HG03064 (cell line): ENCODE results near the gene MACROD2.

Source experiments
- ATAC-seq: cut with Tn5 transposase; IDR thresholded peaks from one replicate; pipeline ENCODE4 v1.9.1; 2021; ENCODE audit warnings: low read depth; ENCODE audit not compliant: unreplicated experiment

MACROD2 gene

GRCh38 chr20:15399781-15400180, 1404.5 kb downstream of the MACROD2 start:
- no peak for ATAC-seq

GRCh38 chr20:15406072-15406471, 1410.8 kb downstream of the MACROD2 start:
- no peak for ATAC-seq

GRCh38 chr20:15411781-15412180, 1416.5 kb downstream of the MACROD2 start:
- ATAC-seq, result no peak

- ATAC-seq, result no peak
Observed at GRCh38 chr20:15415908-15416307, 1420.6 kb downstream of the MACROD2 start.

- ATAC-seq, result no peak
Observed at GRCh38 chr20:15419856-15420255, 1424.5 kb downstream of the MACROD2 start.

DNA sequence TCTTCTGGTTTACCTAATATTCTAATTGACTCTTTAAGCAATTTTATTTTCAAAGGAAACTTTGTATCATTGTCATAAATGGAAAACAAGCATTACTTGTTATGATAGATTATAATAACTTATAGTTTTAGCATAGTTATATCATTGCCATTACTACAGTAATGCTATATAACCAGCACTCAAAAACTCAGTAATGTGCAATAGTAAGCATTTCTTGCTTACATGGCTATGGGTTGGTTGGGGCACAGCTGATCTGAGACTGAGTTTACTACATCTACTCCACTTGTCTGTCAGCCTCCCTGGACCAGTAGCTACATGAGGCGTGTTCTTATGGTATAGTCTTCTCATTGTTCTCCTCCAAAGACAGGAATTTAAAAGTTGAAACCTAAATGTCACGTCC, 1427.7 kb downstream of the MACROD2 start:
- no peak for ATAC-seq

- ATAC-seq, result no peak
Observed at GRCh38 chr20:15439551-15439950, 1444.2 kb downstream of the MACROD2 start.

GRCh38 chr20:15440049-15440820, 1444.9 kb downstream of the MACROD2 start:
- ATAC-seq, result no peak

GRCh38 chr20:15445056-15445840, 1449.9 kb downstream of the MACROD2 start:
- ATAC-seq, result no peak

DNA sequence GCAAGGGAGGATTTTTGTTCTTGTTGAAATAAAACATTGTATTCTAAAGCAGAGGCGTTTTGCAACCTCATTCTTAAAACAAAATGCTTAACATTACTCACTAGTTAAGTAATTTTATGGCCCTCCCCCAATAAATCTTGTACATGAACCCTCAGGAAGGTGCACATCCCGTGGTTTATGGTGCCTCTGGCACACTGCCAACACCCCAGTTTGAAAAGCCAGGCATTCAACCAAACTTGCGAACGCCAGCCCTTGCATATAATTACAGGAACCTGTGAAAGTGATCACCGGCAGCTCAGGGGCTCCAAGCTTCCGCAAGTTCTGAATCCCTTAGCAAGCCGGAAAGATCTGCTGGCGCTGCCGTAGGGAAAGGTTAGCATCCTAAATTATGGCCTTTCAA, 1451.1 kb downstream of the MACROD2 start:
- ATAC-seq, result no peak

DNA sequence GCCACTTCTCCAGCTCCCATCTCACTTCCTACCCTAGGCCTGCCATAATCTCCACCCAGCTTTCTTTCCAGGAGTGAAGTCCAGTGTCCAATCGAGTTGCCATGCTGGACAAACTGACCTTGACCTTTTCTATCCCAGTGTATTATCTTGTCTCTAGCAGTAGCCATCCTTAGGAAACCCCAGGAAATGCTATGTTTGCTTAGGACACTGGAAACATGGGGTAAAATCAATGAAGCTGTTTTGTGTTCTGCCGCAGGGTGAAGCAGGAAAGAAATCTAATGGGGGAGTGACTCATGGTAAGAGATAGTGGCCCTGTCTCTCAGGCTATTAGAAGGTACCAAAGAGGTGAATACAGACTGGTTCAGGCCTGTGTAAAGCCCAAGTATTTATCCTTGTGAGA, 1452.2 kb downstream of the MACROD2 start:
- ATAC-seq, result no peak

DNA sequence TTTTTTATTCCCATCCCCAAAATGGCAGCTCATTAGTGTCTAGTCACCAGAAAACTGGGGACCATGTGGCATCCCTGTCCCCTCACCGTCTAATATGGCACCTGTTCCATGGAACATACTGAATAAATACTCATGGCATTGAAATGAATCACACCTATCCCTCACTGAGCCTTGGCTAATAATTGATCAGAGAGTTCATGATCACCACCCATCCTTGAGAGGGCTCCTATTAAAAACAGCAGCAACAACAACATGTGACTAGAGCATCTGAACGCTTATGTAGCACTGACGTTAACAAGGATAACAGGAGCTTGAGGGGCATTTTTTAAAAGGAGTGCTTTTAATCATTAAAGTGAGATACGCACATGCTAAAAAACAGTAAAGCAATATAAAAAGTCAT, 1453.7 kb downstream of the MACROD2 start:
- no peak for ATAC-seq

- ATAC-seq, result no peak
Observed at GRCh38 chr20:15451241-15451640, 1455.9 kb downstream of the MACROD2 start.

GRCh38 chr20:15455279-15455678, 1460.0 kb downstream of the MACROD2 start:
- no peak for ATAC-seq

DNA sequence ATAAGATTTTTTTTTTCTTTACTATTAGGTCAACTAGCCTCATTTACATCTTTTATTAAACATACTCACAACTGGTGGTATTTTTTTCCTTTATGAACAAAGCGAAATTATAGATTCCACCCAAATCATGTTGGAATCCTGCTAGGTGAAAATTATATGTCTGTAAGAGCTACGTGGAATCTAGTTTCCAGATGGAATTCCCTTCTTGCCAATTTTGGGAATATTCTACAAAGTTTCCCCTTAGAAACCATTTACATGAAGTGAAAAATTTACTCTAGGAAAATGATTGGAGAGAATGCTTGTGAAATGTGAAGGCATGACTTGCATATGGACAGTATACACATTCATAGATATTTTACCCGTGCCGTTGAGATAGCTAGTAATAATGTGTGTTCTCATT, 1466.6 kb downstream of the MACROD2 start:
- ATAC-seq, result no peak

- no peak for ATAC-seq
Observed at GRCh38 chr20:15475483-15475882, 1480.2 kb downstream of the MACROD2 start.

DNA sequence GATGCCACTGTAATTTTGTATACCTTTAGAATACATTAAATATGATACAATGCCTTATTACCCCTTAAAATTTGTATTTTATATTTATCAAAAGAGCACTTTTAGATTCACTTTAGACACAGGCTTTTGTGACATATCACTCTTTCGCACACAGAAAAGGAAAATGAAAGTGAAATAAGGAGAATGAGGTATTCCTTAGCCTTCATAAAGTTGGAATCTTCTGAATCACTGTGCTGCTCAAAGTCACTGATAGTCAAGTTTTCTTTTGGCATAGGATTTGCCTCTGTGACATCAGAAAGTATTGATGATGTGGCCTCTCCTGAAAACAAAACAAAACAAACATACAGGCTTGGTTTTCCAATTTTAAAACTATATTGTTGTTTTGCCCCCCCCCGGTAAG, 1480.9 kb downstream of the MACROD2 start:
- ATAC-seq, result no peak

DNA sequence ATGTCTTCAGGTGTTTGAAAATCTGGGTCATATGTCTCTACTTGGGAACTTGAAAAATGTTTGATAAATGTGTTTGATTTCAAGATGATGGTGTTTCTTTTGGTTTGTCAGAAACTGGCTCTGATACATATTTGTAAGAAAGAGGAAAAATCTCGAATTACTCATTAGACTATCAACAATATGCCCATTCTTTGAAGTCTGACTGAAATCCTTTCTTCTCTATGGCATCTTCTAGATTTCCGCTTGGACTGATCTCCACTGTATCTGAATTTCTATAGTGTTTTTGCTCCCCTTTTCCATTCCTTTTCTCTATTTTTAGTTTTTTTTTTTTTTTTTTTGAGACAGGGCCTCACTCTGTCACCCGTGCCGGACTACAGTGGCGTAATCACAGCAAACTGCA, 1481.5 kb downstream of the MACROD2 start:
- ATAC-seq, result no peak

DNA sequence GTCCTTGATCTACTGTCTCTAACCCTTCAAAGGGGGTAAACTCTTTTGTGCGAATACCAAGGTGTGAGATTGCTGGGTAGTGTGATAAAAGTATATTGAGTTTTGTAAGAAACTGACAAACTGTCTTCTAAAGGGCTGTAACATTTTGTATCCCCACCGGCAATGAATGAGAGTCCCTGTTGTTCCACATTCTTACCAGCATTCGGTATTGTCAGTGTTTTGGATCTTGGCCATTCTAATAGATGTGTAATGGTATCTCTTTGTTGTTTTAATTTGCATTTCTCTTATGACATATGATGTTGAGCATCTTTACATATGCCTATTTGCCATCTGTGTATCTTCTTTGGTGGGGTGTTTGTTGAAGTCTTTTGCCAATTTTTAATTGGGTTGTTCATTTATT, 1487.2 kb downstream of the MACROD2 start:
- no peak for ATAC-seq

GRCh38 chr20:15485519-15485918, 1490.2 kb downstream of the MACROD2 start:
- ATAC-seq, result no peak

DNA sequence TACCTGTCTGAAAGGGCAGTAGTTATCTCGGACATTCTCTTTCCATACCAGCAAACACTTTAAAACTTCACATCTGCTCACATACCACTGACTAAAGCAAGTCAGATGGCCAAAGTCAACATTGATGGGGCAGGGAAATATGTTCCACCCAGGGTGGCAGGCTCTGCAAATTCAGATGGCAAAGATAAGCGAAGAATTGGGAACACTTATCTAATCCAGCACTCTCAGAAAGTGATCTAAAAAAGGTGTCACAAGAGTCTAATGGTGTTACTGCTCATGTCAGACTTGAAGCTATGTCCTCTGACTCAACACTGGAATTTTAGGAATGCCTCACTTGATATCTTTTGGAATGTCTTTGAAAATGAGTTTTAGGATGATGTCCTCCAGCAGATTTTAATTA, 1491.7 kb downstream of the MACROD2 start:
- ATAC-seq, result no peak

- ATAC-seq, result no peak
Observed at GRCh38 chr20:15487682-15488081, 1492.4 kb downstream of the MACROD2 start.
